Cardiac fibroblast (primary cell): ENCODE measurements around the gene RAB10.

ENCODE experiments used
- DNase-seq, 2 donors: peaks; one replicate each; pipeline versions ENCODE4 v3.0.0 to v3.0.0-alpha.2; 2010; ENCODE audit warnings: low read depth in 2 of 2
- H3K4me3 ChIP-seq, 2 donors: replicated peaks in 1 of 2; 1 replicate in 1 of 2; 2 replicates in 1 of 2; pipeline ENCODE4 v1.5.1; 2011; ENCODE audit warnings: low read depth in 2 of 2, low read length in 2 of 2, mild to moderate bottlenecking in 2 of 2, moderate library complexity in 1 of 2
- CTCF ChIP-seq: IDR thresholded peaks from one replicate; pipeline ENCODE4 v1.5.1; 2011; ENCODE audit warnings: low read depth, mild to moderate bottlenecking, low read length, inconsistent platforms

Gene RAB10

GRCh38 chr2:26168785-26169184, 134.9 kb downstream of the RAB10 start:
- no peak for DNase-seq
- H3K4me3 ChIP-seq = no peak overlapping the region
- no peak for TF ChIP-seq CTCF

- H3K4me3 ChIP-seq = no peak overlapping the region
- TF ChIP-seq CTCF = no peak
- DNase-seq = no peak
These were observed 135.3 kb downstream of the RAB10 start for GRCh38 chr2:26169226-26169625.

GRCh38 chr2:26169681-26170414, 136.0 kb downstream of the RAB10 start:
- H3K4me3 ChIP-seq = no peak overlapping the region
- no peak for TF ChIP-seq CTCF
- no peak for DNase-seq

GRCh38 chr2:26170795-26171194, 136.9 kb downstream of the RAB10 start:
- TF ChIP-seq CTCF = no peak
- DNase-seq = no peak
- no peak overlapping the region for H3K4me3 ChIP-seq

- TF ChIP-seq CTCF = no peak
- no peak for DNase-seq
- no peak overlapping the region for H3K4me3 ChIP-seq
These were observed 138.4 kb downstream of the RAB10 start for GRCh38 chr2:26172189-26172870.

GRCh38 chr2:26172871-26173775, 139.2 kb downstream of the RAB10 start, which contains the start of gene GAREM2:
Gene GAREM2 (plus strand): TSS chr2:26173088. CDS start chr2:26173221, 133 bp downstream.
- no peak for DNase-seq
- no peak for TF ChIP-seq CTCF
- peak within 1 kb of the TSS; percentile 30 to 35 for H3K4me3 ChIP-seq
